Cardiac muscle cell (in vitro differentiated cells and primary cell): Measurements from ENCODE around the gene TPO. TPM values are rescaled to one million over a fixed set of nuclear protein-coding genes. Genes with fewer than 3 reads are reported as not detected.

Source experiments
- DNase-seq, 2 donors: peaks; one replicate each; pipeline versions ENCODE4 v3.0.0 to v3.0.0-alpha.2; 2010 to 2017; ENCODE audit warnings: low read depth in 1 of 2, low spot score in 1 of 2
- H3K27ac ChIP-seq: fragments of 200-600 bp; sonication (generic); 2 replicates; pipeline ENCODE4 v1.5.1; 2016
- H3K27me3 ChIP-seq: fragments of 200-600 bp; sonication (generic); 2 replicates; pipeline ENCODE4 v1.6.0; 2016; ENCODE audit warnings: control low read depth
- H3K36me3 ChIP-seq: fragments of 200-600 bp; sonication (generic); 2 replicates; pipeline ENCODE4 v1.5.1; 2016; ENCODE audit warnings: control low read depth
- H3K4me1 ChIP-seq: fragments of 200-600 bp; sonication (generic); 2 replicates; pipeline ENCODE4 v1.8.1; 2017; ENCODE audit warnings: low read depth, mild to moderate bottlenecking, mixed run types
- H3K4me3 ChIP-seq: fragments of 200-600 bp; sonication (generic); 2 replicates; pipeline ENCODE4 v1.5.1; 2016; ENCODE audit warnings: mild to moderate bottlenecking
- H3K9me3 ChIP-seq: fragments of 200-600 bp; sonication (generic); 2 replicates; pipeline ENCODE4 v1.5.1; 2017; ENCODE audit warnings: low read depth, mild to moderate bottlenecking, control low read depth
- CTCF ChIP-seq: IDR thresholded peaks from 2 replicates; pipeline ENCODE4 v1.5.1; 2012; ENCODE audit warnings: low read depth, mild to moderate bottlenecking, low read length
- polyA plus RNA-seq: library from polyadenylated mRNA; unstranded; fragments of >200 nt; fragmentation: Nextera tagmentation; extraction: Ambion mirVana; gene quantifications from 2 replicates; pipeline ENCODE4 v1.2.1, GENCODE V29; 2016
- total RNA-seq: library from RNA; depleted of rRNA; stranded (reverse); fragments of >200 nt; gene quantifications from 2 replicates; pipeline ENCODE4 v1.2.3, GENCODE V29; 2016

TPO gene
- total and polyA plus RNA-seq, 2 experiments from 2014 or later = 0.46 to 0.71 TPM

DNA sequence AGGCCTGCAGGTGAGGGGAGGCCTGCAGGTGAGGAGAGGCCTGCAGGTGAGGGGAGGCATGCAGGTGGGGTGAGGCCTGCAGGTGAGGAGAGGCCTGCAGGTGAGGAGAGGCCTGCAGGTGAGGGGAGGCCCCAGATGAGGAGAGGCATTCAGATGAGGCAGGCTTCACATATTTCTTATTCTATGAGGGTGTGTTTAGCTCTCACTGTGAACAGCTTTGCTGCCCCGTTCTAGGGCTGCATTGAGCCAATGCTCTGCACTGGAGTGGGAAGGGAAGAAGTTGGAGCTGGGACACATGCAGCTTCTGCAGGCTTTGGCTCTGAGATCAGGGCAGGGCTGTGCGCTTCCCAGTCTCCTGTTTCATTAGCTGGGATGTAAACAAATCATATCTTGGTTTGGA is 19.5 kb downstream of the TPO start:
- no peak for DNase-seq
- Histone ChIP-seq H3K9me3 (no peaks in the 10 kb centered on the region), H3K4me1 (no peaks in the 10 kb centered on the region), H3K36me3 (no peaks in the 10 kb centered on the region), H3K27ac (no peak overlapping the region), H3K27me3 (no peaks in the 10 kb centered on the region), H3K4me3 (no peak overlapping the region)
- TF ChIP-seq CTCF = no peak

DNA sequence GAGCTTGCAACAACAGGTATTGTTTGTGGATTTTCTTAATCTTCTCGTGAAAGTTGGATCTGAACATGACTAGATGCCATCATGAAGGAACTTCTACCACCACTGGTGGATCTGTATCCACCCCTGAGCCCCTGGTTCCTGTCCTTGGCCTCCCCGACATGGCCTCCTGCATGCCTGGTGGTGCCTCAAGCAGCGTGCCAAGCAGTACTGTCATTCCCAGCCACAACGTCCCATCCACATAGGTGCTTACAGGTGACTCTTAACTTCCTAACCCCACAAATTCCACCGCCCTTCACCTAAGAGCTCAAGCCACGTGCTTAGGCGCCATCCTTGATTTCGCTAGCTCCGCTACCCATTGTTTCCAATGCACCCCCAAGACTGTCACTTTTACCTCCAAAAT is 23.1 kb downstream of the TPO start:
- H3K27me3 ChIP-seq = no peaks in the 10 kb centered on the region
- DNase-seq = no peak
- H3K4me1 ChIP-seq = no peaks in the 10 kb centered on the region
- H3K27ac ChIP-seq = no peak overlapping the region
- no peaks in the 10 kb centered on the region for H3K9me3 ChIP-seq
- H3K36me3 ChIP-seq = no peaks in the 10 kb centered on the region
- TF ChIP-seq CTCF = no peak
- no peak overlapping the region for H3K4me3 ChIP-seq

GRCh38 chr2:1437101-1437500 is 23.8 kb downstream of the TPO start:
- Histone ChIP-seq H3K4me1 (no peaks in the 10 kb centered on the region), H3K9me3 (no peaks in the 10 kb centered on the region), H3K27me3 (no peaks in the 10 kb centered on the region), H3K4me3 (no peak overlapping the region), H3K36me3 (no peaks in the 10 kb centered on the region), H3K27ac (no peak overlapping the region)
- no peak for TF ChIP-seq CTCF
- no peak for DNase-seq

DNA sequence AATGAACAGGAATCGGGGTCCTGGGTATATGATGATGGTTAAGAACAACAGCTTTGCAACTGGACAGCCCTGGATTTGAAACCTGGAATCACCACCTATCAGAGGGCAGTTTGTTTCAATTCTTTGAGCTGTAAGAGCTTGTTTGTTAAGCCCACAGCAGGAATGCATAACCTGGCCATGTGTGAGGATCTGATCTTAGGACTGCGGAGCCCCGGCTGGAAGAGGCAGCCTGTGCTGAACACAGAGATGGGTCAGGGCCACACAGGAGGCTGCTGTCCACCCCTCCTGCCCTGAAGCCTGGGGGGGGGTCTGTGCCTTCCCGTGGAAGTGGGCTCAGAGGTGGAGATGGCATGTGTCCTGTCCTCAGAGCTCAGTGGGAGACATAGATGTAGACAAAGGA is 24.3 kb downstream of the TPO start:
- H3K36me3 ChIP-seq = no peaks in the 10 kb centered on the region
- H3K4me3 ChIP-seq = no peak overlapping the region
- TF ChIP-seq CTCF = no peak
- no peaks in the 10 kb centered on the region for H3K9me3 ChIP-seq
- DNase-seq = no peak
- no peak overlapping the region for H3K27ac ChIP-seq
- no peaks in the 10 kb centered on the region for H3K4me1 ChIP-seq
- no peaks in the 10 kb centered on the region for H3K27me3 ChIP-seq

DNA sequence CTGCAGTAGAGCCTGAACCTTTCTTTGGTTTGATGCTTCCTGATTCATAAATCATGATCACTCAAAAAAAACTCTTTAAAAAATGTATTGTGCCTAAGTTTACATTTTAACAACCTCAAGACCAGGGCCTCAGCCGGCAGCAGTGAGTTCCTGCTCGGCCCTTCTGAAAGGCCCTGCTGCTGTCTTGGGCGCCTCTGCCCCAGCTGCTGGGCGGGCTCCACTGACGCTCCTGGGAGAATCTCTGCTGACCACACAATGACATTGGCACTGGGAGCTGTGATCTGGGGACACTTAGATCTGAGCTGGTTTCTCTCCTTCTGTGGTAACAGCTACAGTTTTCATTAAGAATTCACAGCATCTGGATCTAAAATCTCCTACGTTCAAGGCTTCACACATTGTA is 25.7 kb downstream of the TPO start:
- Histone ChIP-seq H3K4me1 (no peaks in the 10 kb centered on the region), H3K4me3 (no peak overlapping the region), H3K9me3 (no peaks in the 10 kb centered on the region), H3K27ac (no peak overlapping the region), H3K27me3 (no peaks in the 10 kb centered on the region), H3K36me3 (no peaks in the 10 kb centered on the region)
- TF ChIP-seq CTCF = no peak
- DNase-seq = no peak

DNA sequence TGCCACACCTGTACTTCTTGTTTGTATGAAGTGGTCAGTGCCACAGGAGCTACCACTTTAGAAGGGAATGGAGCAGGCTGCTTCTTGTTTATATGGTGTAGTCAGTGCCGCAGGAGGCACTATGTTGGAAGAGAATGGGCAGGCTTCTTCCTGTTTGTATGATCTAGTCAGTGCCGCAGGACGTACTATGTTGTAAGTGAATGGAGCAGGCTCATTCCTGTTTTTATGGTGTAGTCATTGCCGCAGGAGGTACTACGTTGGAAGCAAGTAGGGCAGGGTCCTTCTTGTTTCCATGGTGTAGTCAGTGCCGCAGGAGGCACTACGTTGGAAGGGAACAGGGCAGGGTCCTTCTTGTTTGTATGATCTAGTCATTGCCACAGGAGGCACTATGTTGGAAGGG is 27.3 kb downstream of the TPO start:
- Histone ChIP-seq H3K27me3 (no peaks in the 10 kb centered on the region), H3K4me3 (no peak overlapping the region), H3K27ac (no peak overlapping the region), H3K9me3 (no peaks in the 10 kb centered on the region), H3K4me1 (no peaks in the 10 kb centered on the region), H3K36me3 (no peaks in the 10 kb centered on the region)
- no peak for TF ChIP-seq CTCF
- DNase-seq = no peak
